NT2/D1 (cell line): ENCODE data around the gene IGFBP1.

Experiments used
- SUZ12 ChIP-seq: IDR thresholded peaks from 2 replicates; pipeline ENCODE4 v1.6.1; 2011; ENCODE audit not compliant: insufficient read length, insufficient read depth; ENCODE audit errors: extremely low read depth
- YY1 ChIP-seq: IDR thresholded peaks from 2 replicates; pipeline ENCODE4 v1.6.1; 2011; ENCODE audit not compliant: insufficient read length, insufficient read depth
- ZNF274 ChIP-seq: IDR thresholded peaks from 2 replicates; pipeline ENCODE4 v1.6.1; 2011; ENCODE audit warnings: mild to moderate bottlenecking, low read depth, low read length

DNA sequence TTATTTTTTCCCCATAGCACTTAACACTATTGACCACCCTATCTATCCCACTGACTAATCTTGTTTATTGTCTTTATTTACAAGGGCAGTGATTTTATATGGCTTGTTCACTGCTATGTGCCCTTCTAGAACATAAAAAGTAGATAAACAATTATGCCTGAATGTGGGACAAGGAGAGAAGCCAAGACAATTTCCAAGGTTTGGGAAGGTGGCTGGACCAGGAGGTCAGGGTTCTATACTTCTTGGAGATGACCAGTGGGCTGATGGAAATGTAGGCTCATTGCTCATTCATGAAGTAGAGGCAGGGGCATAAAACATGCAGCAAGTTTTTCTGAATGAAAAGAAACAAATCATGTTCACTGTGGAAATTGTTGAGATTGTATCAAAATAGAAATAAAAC is 21.3 kb downstream of the IGFBP1 start:
- no peak for TF ChIP-seq SUZ12
- no peak for TF ChIP-seq YY1
- no peak for TF ChIP-seq ZNF274
